ENCODE data around the gene FRYL. TPM values are rescaled to one million over a fixed set of nuclear protein-coding genes. Genes with fewer than 3 reads are reported as not detected.

FRYL gene
- total RNA-seq, 2 experiments from 2014 or later = 85.4 to 88.5 TPM

DNA sequence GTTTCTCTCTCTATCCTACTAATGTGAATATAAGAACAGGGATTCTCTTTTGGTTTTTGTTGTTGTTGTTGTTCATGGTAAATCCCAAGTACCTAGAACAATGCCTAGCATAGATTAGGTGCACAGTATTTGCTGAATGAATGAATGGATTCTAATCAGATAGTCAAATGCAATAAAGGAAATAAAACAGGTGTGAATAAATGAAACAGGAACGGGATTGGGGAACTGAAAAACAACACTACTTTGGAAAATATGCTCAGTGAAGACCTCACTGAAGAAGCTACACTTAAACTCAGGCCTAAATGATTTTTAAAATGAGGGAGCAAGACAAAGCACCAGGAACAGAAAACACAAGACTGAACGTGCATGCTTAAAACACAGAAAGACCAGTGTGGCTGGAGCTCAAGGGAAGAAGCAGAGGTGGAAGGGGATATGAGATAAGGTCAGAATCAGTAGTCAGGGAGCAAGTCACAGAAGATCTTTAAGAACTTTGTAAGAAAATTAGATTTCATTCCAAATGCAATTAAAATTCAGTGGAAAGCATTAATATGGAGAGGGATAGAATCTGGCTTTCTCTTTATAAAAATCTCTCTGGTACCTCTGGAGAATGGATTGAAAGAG, 145.3 kb downstream of the FRYL start:
- H3K27ac ChIP-seq (ENCODE audit: low read depth, low read length, poor library complexity, severe bottlenecking) = peak overlapping the region; percentile 31
- ChIA-PET POLR2A (interaction anchor here (0.8 to 0.9 kb wide), 2 partner anchors 10 to 16 kb away, joined by 3 to 5 read pairs; no protein-coding TSS in a partner anchor), CTCF (ENCODE audit: unreplicated experiment) (no interaction called here)
- BruUV-seq (replicated peaks) = no TSS peak
- no peak overlapping the region for H2AFZ ChIP-seq (ENCODE audit: low read length)
- no peaks in the 10 kb centered on the region for H3K9me2 ChIP-seq (ENCODE audit: insufficient read depth, low read length)
- intact Hi-C loops (cut with micrococcal nuclease; ENCODE audit: unreplicated experiment) = no loop called here
- H3K79me2 ChIP-seq (ENCODE audit: insufficient read depth, low read depth, low read length) = peaks cover 18% of the 10 kb centered on the region; the same call in 1 of the 2 replicates
- no peaks in the 10 kb centered on the region for H3K9me3 ChIP-seq (ENCODE audit: low read length)
- H3K4me1 ChIP-seq (ENCODE audit: insufficient read depth, low read length, poor library complexity, severe bottlenecking) = peaks cover 20% of the 10 kb centered on the region
- no peak overlapping the region for H3K4me3 ChIP-seq (ENCODE audit: low read depth, low read length, poor library complexity, severe bottlenecking)
- H3K4me2 ChIP-seq (ENCODE audit: low read length) = peak overlapping the region; percentile 25
- TF ChIP-seq CTCF (conservative IDR thresholded peaks at IDR 0.05; ENCODE audit: low read length) = no peak
- no peak for TF ChIP-seq EZH2phosphoT487 (IDR thresholded peaks at IDR 0.05; ENCODE audit: borderline replicate concordance, low read depth, low read length)
- H4K20me1 ChIP-seq (ENCODE audit: insufficient read depth, low read length) = no peaks in the 10 kb centered on the region; the same call in 1 of the 2 replicates
- DNase-seq (ENCODE audit: low spot score) = peak; percentile 30
- no peaks in the 10 kb centered on the region for H3K36me3 ChIP-seq (ENCODE audit: insufficient read depth, low read length)

- intact Hi-C loops (cut with micrococcal nuclease; ENCODE audit: unreplicated experiment) = no loop called here
Observed at GRCh38 chr4:48633657-48634056, 146.4 kb downstream of the FRYL start.

More at GRCh38 chr4:48633657-48634056, 146.4 kb downstream of the FRYL start:
- Histone ChIP-seq H3K4me2 (ENCODE audit: low read length) (no peak overlapping the region), H3K4me1 (ENCODE audit: insufficient read depth, low read length, poor library complexity, severe bottlenecking) (peaks cover 20% of the 10 kb centered on the region), H3K9me3 (ENCODE audit: low read length) (no peaks in the 10 kb centered on the region), H3K36me3 (ENCODE audit: insufficient read depth, low read length) (no peaks in the 10 kb centered on the region), H3K79me2 (ENCODE audit: insufficient read depth, low read depth, low read length) (peaks cover 18% of the 10 kb centered on the region; the same call in 1 of the 2 replicates), H2AFZ (ENCODE audit: low read length) (no peak overlapping the region), H3K9me2 (ENCODE audit: insufficient read depth, low read length) (no peaks in the 10 kb centered on the region), H3K4me3 (ENCODE audit: low read depth, low read length, poor library complexity, severe bottlenecking) (no peak overlapping the region), H4K20me1 (ENCODE audit: insufficient read depth, low read length) (no peaks in the 10 kb centered on the region; the same call in 1 of the 2 replicates), H3K27ac (ENCODE audit: low read depth, low read length, poor library complexity, severe bottlenecking) (no peak overlapping the region)
- BruUV-seq (replicated peaks) = TSS peak; percentile 20
- ChIA-PET CTCF (ENCODE audit: unreplicated experiment) (no interaction called here), POLR2A (interaction anchor here (0.7 to 1.3 kb wide), 3 partner anchors 11 to 25 kb away, joined by 3 read pairs; no protein-coding TSS in a partner anchor)
- DNase-seq (ENCODE audit: low spot score) = no peak
- no peak for TF ChIP-seq CTCF (conservative IDR thresholded peaks at IDR 0.05; ENCODE audit: low read length)
- TF ChIP-seq EZH2phosphoT487 (IDR thresholded peaks at IDR 0.05; ENCODE audit: borderline replicate concordance, low read depth, low read length) = no peak

Measured in OCI-LY7 (cell line).